Endothelial cell of umbilical vein (primary cell): ENCODE measurements around the gene SOX15. TPM values are rescaled to one million over a fixed set of nuclear protein-coding genes. Genes with fewer than 3 reads are reported as not detected.

Experiments used
- BruUV-seq: library from RNA; stranded (reverse); fragments of 400-500 nt; replicated peaks from 2 replicates; lab custom pipeline; 2021; lab: Mats Ljungman, UMichigan
- CTCF ChIA-PET: fragments of 300-600, 350-600 bp; sonication (Branson Sonifier 250); formaldehyde crosslinking; loops from one replicate; lab custom pipeline; 2021; ENCODE audit warnings: antibody characterized with exemption, inconsistent platforms; lab: Charles Lee
- POLR2A ChIA-PET: fragments of 300-600, 350-600 bp; sonication (Branson Sonifier 250); formaldehyde crosslinking; loops from one replicate; lab custom pipeline; 2021; ENCODE audit warnings: antibody characterized with exemption, inconsistent platforms; lab: Charles Lee
- DNase-seq: peaks from one replicate; pipeline ENCODE4 v3.0.0-alpha.2; 2011; ENCODE audit warnings: low read depth, low spot score
- FAIRE-seq: peaks from 2 replicates; lab custom pipeline; 2011; peaks lifted over from hg19 to GRCh38; lab: Jason Lieb, UNC
- H2AFZ ChIP-seq: 2 replicates; pipeline ENCODE4 v1.6.0; 2012; ENCODE audit warnings: low read depth, low read length, control low read depth, inconsistent platforms
- H3K27ac ChIP-seq: 2 replicates; pipeline ENCODE4 v1.5.1; 2011; ENCODE audit warnings: low read depth, mild to moderate bottlenecking, control low read depth, low read length, moderate library complexity; ENCODE audit not compliant: insufficient read depth
- H3K27me3 ChIP-seq, 2 experiments: 2 replicates each; pipeline versions ENCODE4 v1.6.0 to v1.6.1; 2011; ENCODE audit warnings: low read length in 2 of 2, mixed read lengths in 1 of 2; ENCODE audit not compliant: control insufficient read depth in 2 of 2, insufficient read depth in 2 of 2
- H3K36me3 ChIP-seq, 2 experiments: 2 replicates in 1 of 2; 3 replicates in 1 of 2; pipeline ENCODE4 v1.5.1; 2011; ENCODE audit warnings: low read length in 2 of 2, mild to moderate bottlenecking in 1 of 2, moderate library complexity in 1 of 2; ENCODE audit not compliant: control insufficient read depth in 2 of 2, insufficient read depth in 2 of 2; ENCODE audit errors: extremely low read depth in 1 of 2
- H3K4me1 ChIP-seq: 3 replicates; pipeline ENCODE4 v1.5.1; 2011; ENCODE audit warnings: mild to moderate bottlenecking, low read length; ENCODE audit not compliant: control insufficient read depth, insufficient read depth; ENCODE audit errors: extremely low read depth
- H3K4me2 ChIP-seq: 2 replicates; pipeline ENCODE4 v1.6.1; 2011; ENCODE audit warnings: low read length, control low read depth, mixed read lengths; ENCODE audit not compliant: insufficient read depth
- H3K4me3 ChIP-seq, 3 experiments: fragments of 200-600 bp in 1 of 3; sonication (generic), shearing (Covaris generic) in 1 of 3; replicated peaks in 1 of 3; 2 replicates each; pipeline ENCODE4 v1.5.1; 2011 to 2016; ENCODE audit warnings: control low read depth in 3 of 3, low read length in 3 of 3, mild to moderate bottlenecking in 2 of 3, inconsistent platforms in 1 of 3, low read depth in 1 of 3, moderate library complexity in 1 of 3; ENCODE audit not compliant: insufficient read depth in 1 of 3
- H3K79me2 ChIP-seq: 2 replicates; pipeline ENCODE4 v1.6.0; 2012; ENCODE audit warnings: low read length, inconsistent platforms; ENCODE audit not compliant: control insufficient read depth, insufficient read depth
- H3K9ac ChIP-seq: replicated peaks from 2 replicates; pipeline ENCODE3; 2011; ENCODE audit warnings: low read length, control low read depth; ENCODE audit not compliant: insufficient read depth; ENCODE audit errors: extremely low read depth
- H3K9me1 ChIP-seq: replicated peaks from 3 replicates; pipeline ENCODE4 v1.6.0; 2011; ENCODE audit warnings: mild to moderate bottlenecking, low read length; ENCODE audit not compliant: control insufficient read depth, insufficient read depth; ENCODE audit errors: extremely low read depth
- H3K9me3 ChIP-seq: replicated peaks from 2 replicates; pipeline ENCODE4 v1.5.1; 2012; ENCODE audit warnings: low read length, inconsistent platforms; ENCODE audit not compliant: control insufficient read depth, insufficient read depth
- H4K20me1 ChIP-seq: replicated peaks from 2 replicates; pipeline ENCODE3; 2011; ENCODE audit warnings: mild to moderate bottlenecking, low read length; ENCODE audit not compliant: control insufficient read depth, insufficient read depth; ENCODE audit errors: extremely low read depth
- EZH2 ChIP-seq: IDR thresholded peaks from 2 replicates; pipeline ENCODE4 v1.6.1; 2012; ENCODE audit warnings: borderline replicate concordance, low read depth, mild to moderate bottlenecking, moderate library complexity, low read length, inconsistent platforms; ENCODE audit not compliant: severe bottlenecking
- FOS ChIP-seq: IDR thresholded peaks from 2 replicates; pipeline ENCODE4 v1.6.1; 2011; ENCODE audit warnings: mild to moderate bottlenecking, low read length, moderate library complexity, borderline replicate concordance; ENCODE audit not compliant: insufficient read depth
- JUN ChIP-seq: IDR thresholded peaks from 2 replicates; pipeline ENCODE4 v1.6.1; 2011; ENCODE audit warnings: borderline replicate concordance, low read depth; ENCODE audit not compliant: insufficient read length, insufficient read depth
- MAX ChIP-seq: IDR thresholded peaks from 2 replicates; pipeline ENCODE4 v1.6.1; 2011; ENCODE audit not compliant: insufficient read depth, insufficient read length
- POLR2A ChIP-seq: IDR thresholded peaks from 2 replicates; pipeline ENCODE4 v1.6.1; 2012; ENCODE audit warnings: low read depth, mild to moderate bottlenecking, control low read depth, low read length
- POLR2AphosphoS5 ChIP-seq: IDR thresholded peaks from 2 replicates; pipeline ENCODE4 v1.6.1; 2012; ENCODE audit warnings: low read depth, mild to moderate bottlenecking, control low read depth, low read length, moderate library complexity; ENCODE audit not compliant: insufficient read depth
- dilution Hi-C: fragments of 300-500 bp; cut with MboI; formaldehyde crosslinking; loops from one replicate; pipeline ENCODE4 v1.15.0; 2019; ENCODE audit warnings: low sequenced_read_pairs; ENCODE audit not compliant: extremely low pct_ligation_motif_present
- intact Hi-C: fragments of 100-400 bp; cut with micrococcal nuclease; formaldehyde crosslinking; loops from one replicate; pipeline ENCODE4 v1.10.0; 2022
- polyA plus RNA-seq, 4 experiments: library from polyadenylated mRNA; depleted of rRNA in 3 of 4; stranded (reverse) in 3 of 4; unstranded in 1 of 4; fragments of >200 nt; gene quantifications; 2 replicates each; pipeline versions ENCODE4 v1.2.1 to v1.2.3, GENCODE V29; 2011 to 2012; ENCODE audit warnings: missing spikeins in 1 of 4
- total RNA-seq: library from RNA; stranded (reverse); gene quantifications from 2 replicates; pipeline ENCODE4 v1.2.3, GENCODE V29; 2021
- TF ChIP-seq, protein P1 (sequence below), 2 donors: IDR thresholded peaks; 1 replicate in 1 of 2; 2 replicates in 1 of 2; pipeline ENCODE4 v1.5.1; 2011; ENCODE audit warnings: low read length in 2 of 2, mild to moderate bottlenecking in 2 of 2, moderate library complexity in 2 of 2, control low read depth in 1 of 2, inconsistent platforms in 1 of 2, low read depth in 1 of 2; ENCODE audit not compliant: insufficient read depth in 1 of 2; ENCODE audit errors: extremely low read depth in 1 of 2

SOX15 gene
- total and polyA plus RNA-seq, 2 donors (not counting 3 experiments of a cell fraction or from before 2014, with no cell fraction given) = 0.26 to 0.46 TPM

DNA sequence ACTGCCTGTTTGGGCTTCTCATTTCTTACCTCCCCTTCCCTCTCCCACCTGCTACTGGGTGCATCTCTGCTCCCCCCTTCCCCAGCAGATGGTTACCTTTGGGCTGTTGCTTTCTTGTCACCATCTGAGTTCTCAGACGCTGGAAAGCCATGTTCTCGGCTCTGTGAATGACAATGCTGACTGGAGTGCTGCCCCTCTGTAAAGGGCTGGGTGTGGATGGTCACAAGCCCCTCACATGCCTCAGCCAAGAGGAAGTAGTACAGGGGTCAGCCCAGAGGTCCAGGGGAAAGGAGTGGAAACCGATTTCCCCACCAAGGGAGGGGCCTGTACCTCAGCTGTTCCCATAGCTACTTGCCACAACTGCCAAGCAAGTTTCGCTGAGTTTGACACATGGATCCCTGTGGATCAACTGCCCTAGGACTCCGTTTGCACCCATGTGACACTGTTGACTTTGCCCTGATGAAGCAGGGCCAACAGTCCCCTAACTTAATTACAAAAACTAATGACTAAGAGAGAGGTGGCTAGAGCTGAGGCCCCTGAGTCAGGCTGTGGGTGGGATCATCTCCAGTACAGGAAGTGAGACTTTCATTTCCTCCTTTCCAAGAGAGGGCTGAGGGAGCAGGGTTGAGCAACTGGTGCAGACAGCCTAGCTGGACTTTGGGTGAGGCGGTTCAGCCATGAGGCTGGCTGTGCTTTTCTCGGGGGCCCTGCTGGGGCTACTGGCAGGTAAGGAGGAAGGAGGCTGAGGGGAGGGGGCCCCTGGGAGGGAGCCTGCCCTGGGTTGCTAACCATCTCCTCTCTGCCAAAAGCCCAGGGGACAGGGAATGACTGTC lies 10.7 kb downstream of the SOX15 start, which contains the start of gene CD68:
TSS of gene CD68 (plus strand) at position 638 of the 833 bp plus-strand sequence. CDS start at position 678, 40 bp downstream.
- Histone ChIP-seq H3K36me3 (peaks cover 32 to 45% of the 10 kb centered on the region in 2 experiments), H4K20me1 (peaks cover 9% of the 10 kb centered on the region), H3K79me2 (peaks cover 45% of the 10 kb centered on the region), H3K9ac (no peak within 1 kb of the TSS), H3K4me1 (peaks cover 61% of the 10 kb centered on the region), H3K4me2 (no peak within 1 kb of the TSS), H3K27me3 (no peaks in the 10 kb centered on the region), H3K9me3 (no peaks in the 10 kb centered on the region), H3K4me3 (no peak within 1 kb of the TSS), H3K27ac (peak within 1 kb of the TSS; percentile 42), H3K9me1 (no peaks in the 10 kb centered on the region), H2AFZ (no peak within 1 kb of the TSS)
- ChIA-PET CTCF (interaction anchor here (0.6 to 4.8 kb wide), 6 partner anchors 10 to 564 kb away, joined by 3 to 48 read pairs (median 4); partner anchors contain the start of genes SOX15 and TP53), POLR2A (interaction anchor here (0.6 to 1.6 kb wide), 4 partner anchors 11 to 108 kb away, joined by 3 to 6 read pairs (median 4); partner anchors contain the start of genes SOX15 and TP53)
- BruUV-seq = no TSS peak
- intact Hi-C loops = no loop called here
- TF ChIP-seq, protein P1, sequence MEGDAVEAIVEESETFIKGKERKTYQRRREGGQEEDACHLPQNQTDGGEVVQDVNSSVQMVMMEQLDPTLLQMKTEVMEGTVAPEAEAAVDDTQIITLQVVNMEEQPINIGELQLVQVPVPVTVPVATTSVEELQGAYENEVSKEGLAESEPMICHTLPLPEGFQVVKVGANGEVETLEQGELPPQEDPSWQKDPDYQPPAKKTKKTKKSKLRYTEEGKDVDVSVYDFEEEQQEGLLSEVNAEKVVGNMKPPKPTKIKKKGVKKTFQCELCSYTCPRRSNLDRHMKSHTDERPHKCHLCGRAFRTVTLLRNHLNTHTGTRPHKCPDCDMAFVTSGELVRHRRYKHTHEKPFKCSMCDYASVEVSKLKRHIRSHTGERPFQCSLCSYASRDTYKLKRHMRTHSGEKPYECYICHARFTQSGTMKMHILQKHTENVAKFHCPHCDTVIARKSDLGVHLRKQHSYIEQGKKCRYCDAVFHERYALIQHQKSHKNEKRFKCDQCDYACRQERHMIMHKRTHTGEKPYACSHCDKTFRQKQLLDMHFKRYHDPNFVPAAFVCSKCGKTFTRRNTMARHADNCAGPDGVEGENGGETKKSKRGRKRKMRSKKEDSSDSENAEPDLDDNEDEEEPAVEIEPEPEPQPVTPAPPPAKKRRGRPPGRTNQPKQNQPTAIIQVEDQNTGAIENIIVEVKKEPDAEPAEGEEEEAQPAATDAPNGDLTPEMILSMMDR (IDR thresholded peaks at IDR 0.05; ENCODE audit: extremely low read depth in 1 of 2, insufficient read depth in 1 of 2, low read depth in 1 of 2, low read length in 2 of 2) = no peak
- TF ChIP-seq JUN (peak; percentile 47), POLR2A (peak; percentile 98), POLR2AphosphoS5 (peak; percentile 98), EZH2 (no peak), FOS (peak; percentile 83), MAX (peak; percentile 44)
- DNase-seq (peak; percentile 90), FAIRE-seq (peak; percentile 98)
- dilution Hi-C loops = no loop called here
